ENCODE measurements around the gene EEF1AKMT1.

EEF1AKMT1 gene

GRCh38 chr13:20719783-20720182 lies 54.0 kb downstream of the EEF1AKMT1 start:
- no peak for DNase-seq (ENCODE audit: low read depth in 2 of 2)

GRCh38 chr13:20718958-20719566 lies 54.7 kb downstream of the EEF1AKMT1 start:
- DNase-seq (ENCODE audit: low read depth in 2 of 2), result no peak

GRCh38 chr13:20717581-20718542 lies 55.9 kb downstream of the EEF1AKMT1 start:
- DNase-seq (ENCODE audit: low read depth in 2 of 2), result no peak

GRCh38 chr13:20716951-20717350 lies 56.8 kb downstream of the EEF1AKMT1 start:
- DNase-seq (ENCODE audit: low read depth in 2 of 2), result no peak

DNA sequence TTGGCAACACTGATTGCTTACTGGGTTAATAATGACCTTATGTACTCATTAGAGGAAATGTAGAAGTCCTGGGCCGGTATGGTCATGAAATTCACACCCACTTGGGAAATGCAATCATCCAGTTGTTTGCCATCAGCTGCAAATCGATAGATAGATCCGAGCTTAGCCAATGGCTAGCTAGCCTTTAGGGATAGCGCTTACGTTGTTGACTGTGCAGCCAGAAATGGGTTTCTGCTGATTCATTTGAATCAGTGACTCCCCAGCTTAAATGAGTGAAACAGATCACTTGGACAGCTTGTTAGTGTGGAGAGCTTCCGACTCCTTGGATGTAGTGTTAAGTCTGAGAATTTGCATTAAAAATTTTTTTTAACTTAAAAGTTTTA lies 58.4 kb downstream of the EEF1AKMT1 start:
- DNase-seq (ENCODE audit: low read depth in 2 of 2), result no peak

DNA sequence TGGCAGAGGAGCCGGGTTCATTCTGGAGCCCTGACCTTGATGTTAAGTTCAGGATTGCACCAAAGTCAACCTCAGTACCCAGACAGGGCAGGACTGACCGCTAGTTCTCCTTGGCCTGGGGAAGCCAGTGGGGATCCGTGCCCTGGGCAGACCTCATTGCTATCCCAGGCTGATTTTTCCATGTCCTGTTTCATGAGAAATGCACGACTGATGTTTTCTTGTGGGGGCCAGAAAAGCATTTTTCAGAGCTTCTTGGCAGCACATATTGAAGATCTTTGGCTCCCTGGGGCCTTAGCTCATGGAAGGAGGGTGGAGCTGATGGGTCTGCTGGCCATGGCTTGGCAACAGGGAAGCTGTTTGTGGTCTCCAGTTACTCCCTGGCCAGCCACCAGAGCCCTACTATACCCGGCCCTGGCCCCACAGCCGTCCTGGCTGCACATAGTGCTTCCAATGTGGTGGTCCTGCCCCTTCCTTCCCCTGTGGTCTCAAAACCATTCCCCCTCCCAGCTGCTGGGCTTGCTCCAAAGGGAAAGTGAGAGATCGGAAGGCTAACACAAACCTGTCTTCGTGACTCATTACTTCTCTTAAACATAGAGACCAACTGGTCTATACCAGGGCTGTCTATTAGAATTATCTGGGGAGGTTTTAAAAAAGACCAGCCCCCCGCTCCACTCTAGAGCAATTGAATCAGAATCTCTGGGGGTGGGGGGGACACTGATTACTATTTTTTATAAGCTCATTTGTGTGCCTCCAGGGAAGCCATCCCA lies 59.0 kb downstream of the EEF1AKMT1 start:
- no peak for DNase-seq (ENCODE audit: low read depth in 2 of 2)

- DNase-seq (ENCODE audit: low read depth in 2 of 2), result no peak
These were observed 59.6 kb downstream of the EEF1AKMT1 start for GRCh38 chr13:20714161-20714560.

GRCh38 chr13:20713751-20714150 lies 60.0 kb downstream of the EEF1AKMT1 start:
- DNase-seq (ENCODE audit: low read depth in 2 of 2), result no peak

GRCh38 chr13:20713014-20713376 lies 60.8 kb downstream of the EEF1AKMT1 start:
- no peak for DNase-seq (ENCODE audit: low read depth in 2 of 2)

DNA sequence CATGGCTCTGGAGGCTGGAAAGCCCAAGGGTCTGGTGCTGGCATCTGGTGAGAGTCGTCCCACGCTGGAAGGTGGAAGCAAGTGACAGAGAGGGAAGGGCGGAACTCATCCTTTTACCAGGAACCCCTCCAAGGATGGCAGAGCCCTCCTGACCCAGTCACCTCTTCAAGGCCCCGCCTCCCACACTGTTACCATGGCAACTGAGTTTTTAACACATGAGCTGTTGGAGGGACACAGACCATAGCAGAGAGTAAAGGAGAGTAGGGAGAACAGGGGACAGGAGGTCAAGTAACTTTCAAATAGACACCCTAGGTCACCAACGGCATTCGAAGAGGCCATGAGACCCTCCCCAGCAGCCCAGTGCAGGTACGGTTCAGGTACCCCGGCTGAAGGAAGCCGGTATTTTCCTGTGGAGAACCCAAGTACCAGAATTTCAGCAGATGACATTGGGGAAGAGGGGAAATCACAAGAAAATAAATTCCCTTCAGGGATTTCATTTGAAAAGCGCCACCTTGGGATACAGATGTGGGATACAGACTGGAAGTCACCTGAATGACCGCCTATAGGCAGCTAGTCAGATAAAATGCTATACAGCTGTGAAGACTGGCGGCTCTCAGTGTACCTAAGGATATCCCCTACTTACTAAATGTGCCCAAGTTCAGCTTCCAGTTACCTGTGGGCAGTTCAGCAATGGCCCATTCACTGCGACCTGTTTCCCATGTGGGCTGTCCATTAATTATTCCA lies 62.3 kb downstream of the EEF1AKMT1 start:
- DNase-seq (ENCODE audit: low read depth in 2 of 2), result no peak

DNA sequence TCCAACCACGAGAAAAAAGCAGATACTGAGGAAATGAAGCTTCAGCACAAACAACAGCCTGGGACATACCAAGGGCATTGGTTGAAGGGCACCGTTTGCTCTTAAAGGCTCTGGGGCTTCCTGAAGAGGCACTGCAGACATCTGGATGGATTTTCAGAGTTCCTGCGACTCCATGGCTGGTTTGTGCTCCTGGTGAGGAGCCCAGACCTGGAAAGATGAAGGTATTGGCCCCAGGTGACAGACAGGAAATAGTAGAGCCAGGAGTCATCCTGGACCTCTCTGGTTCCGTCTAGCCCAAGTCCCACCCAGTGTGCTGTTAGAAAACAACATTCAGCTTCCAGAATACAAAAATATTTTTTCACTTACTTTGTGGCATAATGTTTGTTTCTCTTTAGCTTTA lies 64.0 kb downstream of the EEF1AKMT1 start:
- DNase-seq (ENCODE audit: low read depth in 2 of 2), result no peak

DNA sequence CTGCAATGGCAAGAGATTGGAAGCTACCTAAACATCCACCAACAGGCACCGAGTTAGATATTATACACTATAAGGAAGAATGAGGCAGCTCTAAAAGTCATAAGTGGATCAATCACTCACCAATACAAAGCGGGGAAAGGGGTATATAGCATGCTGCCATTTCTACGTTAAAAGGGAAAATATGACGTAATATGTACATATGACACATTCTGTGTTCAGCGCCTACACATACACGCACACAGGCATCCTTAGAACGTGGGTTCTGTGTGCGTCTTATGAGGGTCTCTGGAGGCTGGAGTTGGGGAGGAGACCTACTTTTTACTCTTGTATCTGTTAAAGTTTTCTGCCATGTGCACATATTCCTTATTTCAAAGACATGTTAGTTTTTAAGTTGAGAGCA lies 64.4 kb downstream of the EEF1AKMT1 start:
- DNase-seq (ENCODE audit: low read depth in 2 of 2), result no peak

GRCh38 chr13:20708216-20708615 lies 65.5 kb downstream of the EEF1AKMT1 start:
- no peak for DNase-seq (ENCODE audit: low read depth in 2 of 2)

DNA sequence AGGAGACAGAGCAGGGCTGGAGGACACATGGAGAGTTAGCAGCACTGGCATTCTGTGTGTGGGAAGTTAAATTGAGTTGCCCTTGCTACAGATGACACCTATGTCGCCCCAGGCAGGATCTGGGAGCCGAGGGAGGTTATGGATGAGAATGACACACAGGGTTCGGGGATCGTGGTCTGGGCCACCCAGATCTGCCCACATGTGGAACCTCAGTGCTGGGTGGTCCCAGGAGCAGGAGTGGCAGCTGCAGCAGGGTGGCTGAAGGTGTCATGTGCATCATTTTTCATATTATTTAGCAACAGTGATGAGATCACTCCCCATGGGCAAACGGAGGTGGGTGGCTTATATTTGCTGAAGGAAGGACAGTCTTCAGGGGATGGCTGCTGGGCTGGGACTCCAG lies 67.1 kb downstream of the EEF1AKMT1 start:
- DNase-seq (ENCODE audit: low read depth in 2 of 2), result no peak

DNA sequence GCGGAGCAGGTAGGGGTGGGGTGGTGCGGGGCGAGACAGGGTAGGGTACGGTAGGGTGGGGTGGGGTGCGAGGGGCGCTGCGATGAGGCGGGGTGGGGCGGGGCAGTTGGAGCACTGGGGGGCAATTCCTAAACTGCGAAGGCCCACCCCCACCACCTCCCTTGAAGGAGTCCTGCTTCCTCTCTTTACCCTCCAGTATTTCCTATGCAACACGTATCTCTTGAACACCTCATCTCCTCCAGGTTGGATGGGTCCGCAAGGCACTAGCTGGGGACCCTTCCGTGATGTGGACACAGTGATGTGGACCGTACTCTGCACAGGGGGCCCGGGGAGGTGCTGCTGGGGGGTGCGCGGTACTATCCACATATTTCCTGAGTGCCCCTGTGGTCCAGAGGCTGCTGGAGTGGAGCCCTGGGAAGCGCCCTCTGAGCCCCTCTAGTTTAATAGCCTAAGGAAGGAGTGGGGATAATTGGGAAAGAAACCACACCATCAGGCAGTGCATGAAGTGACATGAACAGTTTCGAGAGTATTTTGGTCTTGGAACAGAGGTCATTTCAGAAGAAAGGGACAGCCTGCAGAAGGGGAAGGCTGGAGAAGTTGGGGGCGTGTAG lies 69.2 kb downstream of the EEF1AKMT1 start:
- no peak for DNase-seq (ENCODE audit: low read depth in 2 of 2)

DNA sequence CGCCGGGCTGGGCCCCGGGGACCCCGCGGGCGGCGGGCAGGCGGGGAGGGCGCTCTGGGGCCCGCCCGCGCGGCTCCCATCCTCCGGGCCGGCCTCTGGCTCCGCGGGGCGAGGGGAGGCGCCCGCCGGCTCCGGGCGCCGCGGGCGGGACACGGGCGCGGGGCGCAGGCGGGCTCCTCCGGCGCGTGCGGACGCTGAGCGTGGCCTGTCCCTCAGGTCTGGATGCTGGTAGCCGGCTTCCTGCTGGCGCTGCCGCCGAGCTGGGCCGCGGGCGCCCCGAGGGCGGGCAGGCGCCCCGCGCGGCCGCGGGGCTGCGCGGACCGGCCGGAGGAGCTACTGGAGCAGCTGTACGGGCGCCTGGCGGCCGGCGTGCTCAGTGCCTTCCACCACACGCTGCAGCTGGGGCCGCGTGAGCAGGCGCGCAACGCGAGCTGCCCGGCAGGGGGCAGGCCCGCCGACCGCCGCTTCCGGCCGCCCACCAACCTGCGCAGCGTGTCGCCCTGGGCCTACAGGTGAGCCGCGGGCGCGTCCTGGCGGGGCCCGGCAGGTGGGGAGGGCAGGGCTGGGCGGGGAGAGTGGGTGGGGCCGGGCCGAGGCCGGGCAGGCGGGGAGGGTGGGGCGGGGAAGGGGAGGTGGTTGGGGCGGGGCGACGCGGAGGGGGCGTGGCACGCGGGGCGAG lies 69.8 kb downstream of the EEF1AKMT1 start:
- peak; percentile 41 to 55 for DNase-seq (ENCODE audit: low read depth in 2 of 2)

DNA sequence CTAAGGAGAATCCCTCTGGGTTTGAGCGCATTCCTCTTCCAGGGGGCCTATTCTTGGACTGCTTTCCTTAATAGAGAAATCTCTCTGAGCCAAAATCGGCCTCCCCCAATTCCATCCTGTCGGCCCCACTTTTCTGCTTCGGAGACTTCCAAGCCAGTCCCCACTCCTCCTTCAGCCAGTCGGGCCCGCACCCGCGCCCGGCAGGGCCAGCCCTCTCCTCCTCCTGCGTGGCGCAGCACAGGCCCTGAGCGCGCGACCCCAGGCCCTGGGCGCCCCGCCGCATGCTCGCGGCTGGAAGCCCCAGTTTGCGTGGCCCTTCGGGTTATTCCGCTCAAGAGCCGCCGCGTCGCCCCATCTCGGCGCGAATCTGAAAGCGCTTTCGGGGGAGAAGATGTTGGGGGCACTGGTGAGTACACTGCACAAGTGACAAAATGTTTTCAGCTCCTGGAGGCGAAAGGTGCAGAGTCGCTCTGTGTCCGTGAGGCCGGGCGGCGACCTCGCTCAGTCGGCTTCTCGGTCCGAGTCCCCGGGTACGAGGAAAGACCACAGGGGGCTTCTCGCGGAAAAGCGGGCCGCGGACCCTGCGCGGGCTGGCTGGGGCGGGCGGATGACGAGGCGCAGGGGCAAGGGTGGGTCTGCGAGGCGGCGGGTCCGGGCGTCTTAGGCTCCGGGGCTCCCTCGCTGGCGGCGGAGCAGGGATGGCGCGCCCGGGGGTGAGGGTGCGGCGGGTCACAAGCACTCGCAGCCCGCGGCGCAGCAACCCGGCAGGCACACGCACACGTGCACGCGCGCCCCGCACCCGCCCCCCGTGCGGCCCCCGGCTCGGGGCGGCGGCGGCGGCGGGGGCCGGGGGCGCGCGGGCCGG lies 70.6 kb downstream of the EEF1AKMT1 start, which contains the start of gene IL17D:
IL17D (plus strand) TSS at position 785 of the 865 bp plus-strand sequence. CDS start 303 bp downstream, outside the sequence.
- DNase-seq (ENCODE audit: low read depth in 2 of 2), result no peak

- no peak for DNase-seq (ENCODE audit: low read depth in 2 of 2)
These were observed 71.2 kb downstream of the EEF1AKMT1 start for GRCh38 chr13:20702530-20702914.

DNA sequence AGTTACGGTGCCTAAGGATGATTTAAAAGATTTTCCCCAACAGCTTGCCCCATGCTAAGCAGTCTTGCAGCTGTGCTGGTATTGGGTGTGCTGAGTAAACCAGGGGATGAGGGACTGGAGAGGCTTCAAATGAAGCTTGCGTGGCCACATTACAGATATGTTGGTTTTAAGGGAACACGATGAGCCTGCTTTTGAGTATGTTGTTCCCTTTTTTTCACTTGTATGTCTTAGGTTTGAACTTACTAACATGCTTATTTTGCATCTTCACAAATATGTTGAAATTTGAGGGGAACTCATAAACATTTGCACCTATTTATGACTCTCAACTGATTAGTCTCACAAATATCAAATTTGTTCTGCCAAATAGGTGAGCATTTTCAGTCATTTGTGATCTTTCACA lies 72.3 kb downstream of the EEF1AKMT1 start:
- DNase-seq (ENCODE audit: low read depth in 2 of 2), result no peak

- DNase-seq (ENCODE audit: low read depth in 2 of 2), result no peak
These were observed 73.5 kb downstream of the EEF1AKMT1 start for GRCh38 chr13:20700288-20700687.

All from stimulated activated CD8-positive, alpha-beta memory T cell treated with anti-CD3 and anti-CD28 coated beads, Interleukin-2, amount 100 ng/mL, for 1 hour (primary cell).